ENCODE measurements around the gene YPEL2.

DNA sequence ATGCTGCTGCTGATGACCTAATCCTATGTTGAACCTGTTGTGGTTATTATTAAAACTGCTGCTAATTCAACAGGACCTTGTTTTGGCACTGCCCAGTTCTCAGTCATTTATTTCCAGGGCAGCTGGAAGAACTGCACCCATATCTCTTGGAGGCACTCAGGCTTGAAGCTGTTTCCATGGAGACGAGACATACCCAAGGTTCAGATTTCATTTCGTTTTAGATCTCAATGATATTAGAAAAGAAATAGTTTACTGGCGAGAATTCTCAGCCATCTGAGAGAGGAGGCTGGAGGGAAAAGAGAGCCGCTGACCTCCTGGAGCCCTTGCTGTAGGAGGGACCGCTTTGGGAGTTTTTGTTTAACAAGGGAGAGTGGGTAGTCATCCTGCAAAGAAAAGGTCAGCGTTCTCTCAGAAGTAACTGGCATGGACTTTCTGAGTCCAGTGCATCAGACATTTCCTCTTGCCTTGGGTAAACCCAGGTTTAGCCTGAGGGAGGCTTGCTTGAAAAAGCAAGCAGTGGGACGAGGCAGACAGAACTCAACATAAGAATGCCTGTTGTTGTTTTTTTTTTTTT, 75.4 kb downstream of the YPEL2 start:
- TF ChIP-seq CTCF (IDR thresholded peaks at IDR 0.05) (no peak), POLR2A (IDR thresholded peaks at IDR 0.05) (no peak), POLR2AphosphoS5 (IDR thresholded peaks at IDR 0.05) (no peak)

Data from prostate gland (tissue), 2 donors.